CD4-positive, alpha-beta T cell (primary cell): ENCODE data around the gene GPR17. TPM values are rescaled to one million over a fixed set of nuclear protein-coding genes. Genes with fewer than 3 reads are reported as not detected.
A peak's percentile ranks its signal among the peaks of the same experiment; 100 is the strongest.

Source experiments
- ATAC-seq: fragments of 200-7000 bp; cut with Tn5 transposase; one replicate; pipeline ENCODE4 v1.10.0; 2022; ENCODE audit warnings: mild to moderate bottlenecking; ENCODE audit not compliant: poor library complexity
- CTCF ChIA-PET: fragments of 350-600 bp; sonication (Branson Sonifier 250); formaldehyde crosslinking; loops from one replicate; lab custom pipeline; 2021; ENCODE audit warnings: antibody characterized with exemption, inconsistent platforms; lab: Charles Lee
- POLR2A ChIA-PET: fragments of 350-600 bp; sonication (Branson Sonifier 250); formaldehyde crosslinking; loops from one replicate; lab custom pipeline; 2021; ENCODE audit warnings: antibody characterized with exemption, inconsistent platforms; lab: Charles Lee
- DNase-seq, 14 experiments: peaks; one replicate each; pipeline ENCODE4 v3.0.0-alpha.2; 2013 to 2020; ENCODE audit warnings: mixed read lengths in 2 of 14
- H3K27ac ChIP-seq, 2 donors: one replicate each; pipeline versions ENCODE4 v1.5.1 to v1.7.0; 2013; ENCODE audit warnings: low read length in 2 of 2, low read depth in 1 of 2, mild to moderate bottlenecking in 1 of 2
- H3K27me3 ChIP-seq, 2 experiments: 1 replicate in 1 of 2; 2 replicates in 1 of 2; pipeline versions ENCODE4 v1.6.1 to v1.7.0; 2013; ENCODE audit warnings: low read length in 2 of 2, control low read depth in 1 of 2, mild to moderate bottlenecking in 1 of 2, moderate library complexity in 1 of 2; ENCODE audit not compliant: insufficient read depth in 2 of 2, control insufficient read depth in 1 of 2
- H3K36me3 ChIP-seq: one replicate; pipeline ENCODE4 v1.6.1; 2013; ENCODE audit warnings: low read length, control low read depth; ENCODE audit not compliant: insufficient read depth
- H3K4me1 ChIP-seq: one replicate; pipeline ENCODE4 v1.6.1; 2013; ENCODE audit warnings: low read length, control low read depth; ENCODE audit not compliant: insufficient read depth
- H3K4me3 ChIP-seq: one replicate; pipeline ENCODE4 v1.5.1; 2013; ENCODE audit warnings: mild to moderate bottlenecking, low read length, moderate library complexity
- H3K9me3 ChIP-seq, 2 experiments: 1 replicate in 1 of 2; 2 replicates in 1 of 2; pipeline versions ENCODE4 v1.6.1 to v1.7.0; 2013; ENCODE audit warnings: low read length in 2 of 2, mild to moderate bottlenecking in 2 of 2, control low read depth in 1 of 2, moderate library complexity in 1 of 2; ENCODE audit not compliant: control insufficient read depth in 1 of 2, insufficient read depth in 1 of 2
- H3K27ac Mint-ChIP-seq: one replicate; pipeline ENCODE4 v1.8.0; 2020; ENCODE audit warnings: mixed read lengths
- H3K27me3 Mint-ChIP-seq: one replicate; pipeline ENCODE4 v1.8.0; 2021; ENCODE audit warnings: mixed read lengths
- H3K36me3 Mint-ChIP-seq: one replicate; pipeline ENCODE4 v1.8.0; 2021; ENCODE audit warnings: low read depth, mixed read lengths
- H3K4me1 Mint-ChIP-seq: one replicate; pipeline ENCODE4 v1.8.0; 2021; ENCODE audit warnings: low read depth, mixed read lengths
- H3K4me3 Mint-ChIP-seq: one replicate; pipeline ENCODE4 v1.8.0; 2020; ENCODE audit warnings: mild to moderate bottlenecking, mixed read lengths
- H3K9me3 Mint-ChIP-seq: one replicate; pipeline ENCODE4 v1.8.0; 2020; ENCODE audit warnings: mixed read lengths
- CTCF ChIP-seq: fragments of 200-600 bp; IDR thresholded peaks from one replicate; pipeline ENCODE4 v1.8.0; 2022; ENCODE audit warnings: antibody characterized with exemption, mild to moderate bottlenecking
- intact Hi-C, 2 experiments: fragments of 100-400 bp; cut with DNase I in 1 of 2; cut with micrococcal nuclease in 1 of 2; formaldehyde crosslinking; loops; one replicate each; pipeline versions ENCODE4 v1.15.1 to v1.9.0; 2023 to 2025; cut with DNase I, micrococcal nuclease
- total RNA-seq, 174 experiments: library from RNA in 2 of 174; stranded (reverse) in 2 of 174; gene quantifications; one replicate each; pipeline ENCODE4 v1.2.3 and lab custom pipeline; 2021 to 2026

GPR17 gene
- total RNA-seq, 2 experiments from 2014 or later, result not detected

GRCh38 chr2:127599211-127599610, 46.7 kb upstream of the GPR17 start:
- ChIA-PET CTCF (interaction anchor here (0.9 to 4.1 kb wide), 2 partner anchors 8 to 51 kb away, joined by 4 to 10 read pairs; no protein-coding TSS in a partner anchor), POLR2A (no interaction called here)
- Mint-ChIP-seq H3K27ac (no peak overlapping the region), H3K36me3 (no peaks in the 10 kb centered on the region), H3K9me3 (no peaks in the 10 kb centered on the region), H3K4me3 (no peak overlapping the region), H3K4me1 (peaks cover 8% of the 10 kb centered on the region), H3K27me3 (no peaks in the 10 kb centered on the region)
- ATAC-seq (no peak), DNase-seq (no peak)
- Histone ChIP-seq H3K4me1 (no peaks in the 10 kb centered on the region), H3K27me3 (no peaks in the 10 kb centered on the region), H3K4me3 (no peak overlapping the region), H3K9me3 (no peaks in the 10 kb centered on the region), H3K36me3 (no peaks in the 10 kb centered on the region), H3K27ac (no peak overlapping the region)
- TF ChIP-seq CTCF, result no peak
- intact Hi-C loops, result no loop called here

- no peaks in the 10 kb centered on the region for H3K36me3 ChIP-seq
- no peaks in the 10 kb centered on the region for H3K27me3 ChIP-seq
- no peaks in the 10 kb centered on the region for H3K9me3 ChIP-seq
- POLR2A ChIA-PET, result no interaction called here
- DNase-seq (no peak), ATAC-seq (no peak)
- H3K4me3 ChIP-seq, result no peak overlapping the region
- no peak overlapping the region for H3K4me3 Mint-ChIP-seq
- intact Hi-C loops, result no loop called here
- no peak for TF ChIP-seq CTCF
- H3K4me1 Mint-ChIP-seq, result peaks cover 6% of the 10 kb centered on the region
- no peak overlapping the region for H3K27ac ChIP-seq
- H3K36me3 Mint-ChIP-seq, result no peaks in the 10 kb centered on the region
- H3K27ac Mint-ChIP-seq, result no peak overlapping the region
- H3K27me3 Mint-ChIP-seq, result no peaks in the 10 kb centered on the region
- CTCF ChIA-PET, result interaction anchor here (0.6 to 2.0 kb wide), 2 partner anchors 14 to 674 kb away, joined by 4 to 5 read pairs; no protein-coding TSS in a partner anchor
- no peaks in the 10 kb centered on the region for H3K9me3 Mint-ChIP-seq
- H3K4me1 ChIP-seq, result peaks cover 10% of the 10 kb centered on the region
Observed at GRCh38 chr2:127604986-127605385, 41.0 kb upstream of the GPR17 start.

- no peak overlapping the region for H3K4me3 Mint-ChIP-seq
- H3K36me3 ChIP-seq, result no peaks in the 10 kb centered on the region
- no peak for TF ChIP-seq CTCF
- no peak overlapping the region for H3K27ac ChIP-seq
- ATAC-seq (no peak), DNase-seq (peak in 1 of 14 experiments; percentile 11)
- intact Hi-C loops, result no loop called here
- peaks cover 10% of the 10 kb centered on the region for H3K4me1 ChIP-seq
- peaks cover 0 to under 1% of the 10 kb centered on the region in 2 experiments for H3K9me3 ChIP-seq
- peaks cover 6% of the 10 kb centered on the region for H3K4me1 Mint-ChIP-seq
- no peak overlapping the region for H3K27ac Mint-ChIP-seq
- no peak overlapping the region for H3K4me3 ChIP-seq
- H3K27me3 ChIP-seq, result no peaks in the 10 kb centered on the region
- ChIA-PET POLR2A (no interaction called here), CTCF (interaction anchor here (2.0 kb wide), 1 partner anchor 15 kb away, joined by 4 read pairs; no protein-coding TSS in a partner anchor)
- H3K9me3 Mint-ChIP-seq, result no peaks in the 10 kb centered on the region
- no peaks in the 10 kb centered on the region for H3K27me3 Mint-ChIP-seq
- H3K36me3 Mint-ChIP-seq, result no peaks in the 10 kb centered on the region
Observed at GRCh38 chr2:127605691-127606263, 40.2 kb upstream of the GPR17 start.
